GM12874 (cell line): Measurements from ENCODE around the gene APLP2.

Experiments
- TF ChIP-seq, protein P1 (sequence below): IDR thresholded peaks from 2 replicates; pipeline ENCODE4 v1.5.1; 2011; ENCODE audit warnings: low read depth, mild to moderate bottlenecking, control low read depth, low read length, moderate library complexity; ENCODE audit not compliant: insufficient read depth

Gene APLP2

DNA sequence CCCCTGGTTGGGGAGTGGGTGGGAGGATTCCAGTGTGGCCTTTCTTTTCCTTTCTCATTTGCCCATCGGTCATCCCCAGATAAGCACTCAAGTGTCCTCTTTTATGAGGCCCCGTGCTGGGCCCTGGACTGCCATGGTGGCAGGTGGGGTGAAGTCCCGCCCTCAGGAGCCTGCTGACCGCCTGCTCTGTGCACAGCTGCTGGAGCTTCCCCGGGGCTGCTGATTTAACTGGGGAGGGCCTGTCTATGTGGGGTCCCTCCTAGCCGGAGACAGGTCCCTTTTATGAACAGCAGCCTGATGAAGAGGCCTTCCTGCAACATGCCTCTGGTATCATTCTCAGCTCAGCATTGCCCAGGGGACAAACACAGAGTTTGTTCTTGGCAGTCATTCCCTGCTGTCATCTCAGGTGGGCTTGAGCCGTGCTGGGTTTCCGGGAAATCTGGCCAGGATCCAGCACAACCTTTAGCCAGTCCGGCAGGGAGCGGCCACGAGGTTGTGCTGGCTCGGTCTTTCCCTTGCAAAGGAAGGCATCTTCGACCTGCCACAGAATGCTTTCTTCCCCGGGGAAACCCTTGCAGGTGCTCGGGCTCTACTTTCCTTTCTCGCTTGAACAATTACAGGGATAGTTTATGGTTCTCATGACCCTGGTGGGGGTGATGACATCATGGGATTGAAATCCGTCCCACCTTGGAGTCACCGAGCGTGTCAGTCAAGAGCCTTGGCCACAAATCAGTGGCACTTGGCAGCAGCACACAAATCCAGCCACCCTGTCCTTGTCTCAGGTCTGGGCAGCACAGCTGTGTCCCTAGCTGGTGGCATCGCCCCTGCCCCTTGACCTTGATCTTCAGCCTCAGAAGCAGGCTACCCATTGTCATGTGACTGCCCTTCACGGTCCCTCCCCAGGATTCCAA lies 110.0 kb downstream of the APLP2 start:
- TF ChIP-seq, protein P1, sequence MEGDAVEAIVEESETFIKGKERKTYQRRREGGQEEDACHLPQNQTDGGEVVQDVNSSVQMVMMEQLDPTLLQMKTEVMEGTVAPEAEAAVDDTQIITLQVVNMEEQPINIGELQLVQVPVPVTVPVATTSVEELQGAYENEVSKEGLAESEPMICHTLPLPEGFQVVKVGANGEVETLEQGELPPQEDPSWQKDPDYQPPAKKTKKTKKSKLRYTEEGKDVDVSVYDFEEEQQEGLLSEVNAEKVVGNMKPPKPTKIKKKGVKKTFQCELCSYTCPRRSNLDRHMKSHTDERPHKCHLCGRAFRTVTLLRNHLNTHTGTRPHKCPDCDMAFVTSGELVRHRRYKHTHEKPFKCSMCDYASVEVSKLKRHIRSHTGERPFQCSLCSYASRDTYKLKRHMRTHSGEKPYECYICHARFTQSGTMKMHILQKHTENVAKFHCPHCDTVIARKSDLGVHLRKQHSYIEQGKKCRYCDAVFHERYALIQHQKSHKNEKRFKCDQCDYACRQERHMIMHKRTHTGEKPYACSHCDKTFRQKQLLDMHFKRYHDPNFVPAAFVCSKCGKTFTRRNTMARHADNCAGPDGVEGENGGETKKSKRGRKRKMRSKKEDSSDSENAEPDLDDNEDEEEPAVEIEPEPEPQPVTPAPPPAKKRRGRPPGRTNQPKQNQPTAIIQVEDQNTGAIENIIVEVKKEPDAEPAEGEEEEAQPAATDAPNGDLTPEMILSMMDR, result no peak

DNA sequence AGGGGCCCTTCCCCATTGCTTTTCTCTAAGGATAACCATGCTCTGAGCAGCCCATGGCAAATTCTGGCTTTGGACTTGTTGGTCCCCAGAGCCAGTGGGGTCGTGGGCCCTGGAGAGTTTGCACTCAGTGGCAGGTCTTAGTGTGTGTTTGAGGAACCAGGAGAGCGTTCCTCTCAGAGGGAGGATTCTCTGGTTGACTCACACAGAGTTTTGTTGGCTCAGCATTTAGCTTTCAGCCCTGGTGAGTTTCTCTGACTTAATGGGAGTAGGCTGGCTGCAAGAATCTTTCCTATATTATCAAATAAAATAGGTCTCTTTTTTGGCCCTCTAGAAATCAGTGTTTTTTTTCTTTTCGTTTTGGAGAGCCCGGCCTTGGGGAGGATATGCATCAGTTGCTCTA lies 110.8 kb downstream of the APLP2 start:
- TF ChIP-seq, protein P1, result no peak

DNA sequence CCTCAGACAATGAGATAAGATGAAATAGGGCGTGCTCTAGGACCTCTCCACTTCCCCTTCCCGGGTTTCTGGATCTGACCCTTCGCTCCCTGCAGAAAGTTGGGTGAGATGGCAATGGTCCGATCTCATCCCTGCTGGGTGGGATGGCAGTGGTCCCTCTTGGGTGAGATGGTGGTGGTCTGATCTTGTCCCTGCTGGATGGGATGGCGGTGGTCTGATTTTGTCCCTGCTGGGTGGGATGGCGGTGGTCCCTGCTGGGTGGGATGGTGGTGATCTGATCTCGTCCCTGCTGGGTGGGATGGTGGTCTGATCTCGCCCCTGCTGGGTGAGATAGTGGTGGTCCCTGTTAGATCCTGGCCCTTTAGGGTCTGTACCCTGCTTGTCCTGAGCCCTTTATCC lies 111.2 kb downstream of the APLP2 start:
- TF ChIP-seq, protein P1, result no peak

DNA sequence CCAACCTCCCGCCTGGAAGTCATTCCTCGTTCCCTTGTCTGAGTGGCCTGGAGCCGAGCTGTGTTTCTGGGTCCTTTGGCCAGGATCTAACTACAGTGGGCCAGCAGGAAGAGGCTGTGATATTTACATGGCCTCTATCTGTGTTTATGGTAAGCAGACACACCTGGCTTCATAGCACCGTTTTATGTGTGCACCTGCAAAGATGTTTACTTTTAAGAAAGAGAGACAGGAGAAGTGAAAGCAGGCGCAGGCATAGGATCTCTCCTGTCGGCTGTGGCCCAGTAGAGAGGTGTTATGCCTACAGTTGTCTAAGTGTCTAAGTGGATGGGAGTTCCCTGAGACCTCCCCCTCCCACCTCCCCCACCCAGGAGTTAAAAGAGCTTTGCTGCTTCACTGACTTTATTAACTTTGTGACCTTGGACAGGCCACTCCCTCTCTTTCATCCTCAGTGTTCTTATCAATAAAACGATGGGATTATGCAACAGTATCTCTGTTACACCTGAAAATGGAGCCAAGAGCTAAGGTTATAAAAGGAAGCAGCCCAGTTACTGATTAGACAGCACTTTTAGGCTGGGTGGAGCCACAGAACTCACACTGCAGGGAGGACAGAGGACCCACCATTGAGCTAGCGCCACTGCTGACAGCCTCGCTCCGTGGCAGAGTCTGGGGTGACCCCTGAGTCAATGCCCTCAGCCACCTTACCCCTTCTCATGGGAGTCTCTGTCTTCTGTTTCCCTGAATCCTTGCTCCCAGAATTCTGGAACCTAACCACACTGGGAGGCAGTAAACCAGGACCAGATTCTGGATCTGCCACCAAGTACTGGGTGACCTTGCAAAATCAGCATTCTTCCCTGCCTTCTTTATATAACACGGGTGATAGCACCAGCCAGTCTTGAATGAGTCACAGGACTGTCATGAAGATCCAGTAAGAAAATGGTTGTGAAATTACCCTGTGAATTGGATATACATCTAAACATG lies 111.9 kb downstream of the APLP2 start:
- TF ChIP-seq, protein P1, result no peak

DNA sequence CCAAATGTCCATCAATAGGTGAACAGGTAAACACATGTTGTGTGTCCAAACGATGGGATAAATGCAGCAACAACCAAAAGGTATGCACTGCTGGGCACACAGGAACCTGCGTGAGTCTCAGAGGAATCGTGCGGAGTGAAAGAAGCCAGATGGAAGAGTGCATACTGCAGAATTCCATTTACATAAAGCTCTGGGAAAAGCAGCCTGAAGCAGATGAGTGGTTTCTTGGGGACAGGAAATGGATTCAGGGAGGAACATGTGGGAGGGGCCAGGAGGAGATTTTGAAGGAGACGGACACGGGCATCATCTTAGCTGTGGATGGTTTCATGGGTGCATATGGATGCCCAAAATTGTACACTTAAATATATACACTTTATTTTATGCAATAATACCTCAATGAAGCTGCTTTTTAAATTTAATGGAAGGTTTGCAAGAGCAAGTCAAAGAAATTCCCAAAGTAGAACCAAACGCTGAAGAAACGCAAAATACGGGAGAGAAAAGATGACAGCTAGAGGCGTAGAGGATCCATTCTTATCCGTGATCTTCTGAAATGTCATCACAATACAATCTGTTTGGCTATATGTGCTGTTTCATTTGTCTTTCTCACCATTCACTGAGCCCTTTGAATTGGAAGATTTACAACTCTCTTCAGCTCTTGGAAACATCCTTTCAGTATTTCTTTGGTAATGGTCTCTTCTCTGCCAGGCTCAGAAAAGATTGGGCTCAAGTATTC lies 114.3 kb downstream of the APLP2 start:
- TF ChIP-seq, protein P1, result no peak

DNA sequence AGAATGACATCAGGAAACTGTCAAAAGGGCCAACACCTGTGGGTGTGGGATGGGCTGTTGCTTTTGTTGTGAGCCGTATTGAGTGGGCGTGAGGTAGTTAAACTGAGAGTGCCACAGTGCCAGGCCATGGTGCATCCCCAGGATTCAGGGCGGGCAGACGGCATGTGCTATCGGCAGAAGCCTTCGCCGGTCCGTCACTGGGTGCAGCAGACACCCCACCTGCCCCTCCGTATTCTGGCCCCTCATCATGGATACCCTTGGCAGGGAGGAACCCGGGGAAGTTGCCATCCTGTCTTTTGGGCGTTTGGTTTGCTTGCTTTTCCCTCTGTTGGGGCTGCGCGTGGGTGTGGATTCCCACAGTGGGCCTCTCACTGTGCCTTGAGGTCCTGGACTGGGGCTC lies 117.4 kb downstream of the APLP2 start:
- TF ChIP-seq, protein P1, result no peak
